ENCODE measurements around the gene ADAMTS14.

GRCh38 chr10:70772627-70773026, 100.3 kb downstream of the ADAMTS14 start:
- TF ChIP-seq CTCF (IDR thresholded peaks at IDR 0.05) = no peak
- no peak for TF ChIP-seq POLR2A (IDR thresholded peaks at IDR 0.05)
- TF ChIP-seq POLR2AphosphoS5 (IDR thresholded peaks at IDR 0.05) = no peak
